Measurements from ENCODE around the gene FOXRED2.
"Not testable (repeated sequence)": the region's sequence is repeated elsewhere in the genome, so short reads cannot be mapped to it uniquely, and the experiment has no call there.

FOXRED2 gene

GRCh38 chr22:36470994-36471331 is 35.9 kb downstream of the FOXRED2 start:
- in situ Hi-C loops (cut with MboI; ENCODE audit: low sequenced_read_pairs) = no loop called here

GRCh38 chr22:36470162-36470993 is 36.5 kb downstream of the FOXRED2 start:
- in situ Hi-C loops (cut with MboI; ENCODE audit: low sequenced_read_pairs) = no loop called here

- in situ Hi-C loops (cut with MboI; ENCODE audit: low sequenced_read_pairs) = no loop called here
These were observed 37.6 kb downstream of the FOXRED2 start for GRCh38 chr22:36469094-36469710.

- in situ Hi-C loops (cut with MboI; ENCODE audit: low sequenced_read_pairs) = no loop called here
These were observed 38.9 kb downstream of the FOXRED2 start for GRCh38 chr22:36467946-36468345.

GRCh38 chr22:36467042-36467810 is 39.6 kb downstream of the FOXRED2 start:
- in situ Hi-C loops (cut with MboI; ENCODE audit: low sequenced_read_pairs) = no loop called here

- in situ Hi-C loops (cut with MboI; ENCODE audit: low sequenced_read_pairs) = no loop called here
These were observed 40.6 kb downstream of the FOXRED2 start for GRCh38 chr22:36466258-36466657.

- in situ Hi-C loops (cut with MboI; ENCODE audit: low sequenced_read_pairs) = no loop called here
These were observed 41.4 kb downstream of the FOXRED2 start for GRCh38 chr22:36465232-36466021.

- in situ Hi-C loops (cut with MboI; ENCODE audit: low sequenced_read_pairs) = no loop called here
These were observed 42.1 kb downstream of the FOXRED2 start for GRCh38 chr22:36464715-36465231.

- in situ Hi-C loops (cut with MboI; ENCODE audit: low sequenced_read_pairs) = no loop called here
These were observed 43.1 kb downstream of the FOXRED2 start for GRCh38 chr22:36463783-36464184.

GRCh38 chr22:36461665-36462649 is 44.9 kb downstream of the FOXRED2 start:
- in situ Hi-C loops (cut with MboI; ENCODE audit: low sequenced_read_pairs) = no loop called here

- in situ Hi-C loops (cut with MboI; ENCODE audit: low sequenced_read_pairs) = no loop called here
These were observed 46.6 kb downstream of the FOXRED2 start for GRCh38 chr22:36460202-36460601.

GRCh38 chr22:36457688-36458450 is 49.0 kb downstream of the FOXRED2 start:
- in situ Hi-C loops (cut with MboI; ENCODE audit: low sequenced_read_pairs) = no loop called here

- in situ Hi-C loops (cut with MboI; ENCODE audit: low sequenced_read_pairs) = no loop called here
These were observed 50.4 kb downstream of the FOXRED2 start for GRCh38 chr22:36456464-36456845.

GRCh38 chr22:36455571-36456463 is 51.0 kb downstream of the FOXRED2 start:
- in situ Hi-C loops (cut with MboI; ENCODE audit: low sequenced_read_pairs) = no loop called here

GRCh38 chr22:36454916-36455570 is 51.8 kb downstream of the FOXRED2 start:
- in situ Hi-C loops (cut with MboI; ENCODE audit: low sequenced_read_pairs) = no loop called here

- in situ Hi-C loops (cut with MboI; ENCODE audit: low sequenced_read_pairs) = no loop called here
These were observed 52.9 kb downstream of the FOXRED2 start for GRCh38 chr22:36453855-36454378.

- in situ Hi-C loops (cut with MboI; ENCODE audit: low sequenced_read_pairs) = not testable (repeated sequence)
These were observed 53.7 kb downstream of the FOXRED2 start for GRCh38 chr22:36452978-36453607.
